ENCODE results near the gene IGFL2.

Gene IGFL2

GRCh38 chr19:46202426-46202825 lies 54.4 kb downstream of the IGFL2 start:
- Histone ChIP-seq H3K27me3 (ENCODE audit: insufficient read depth, low read length, poor library complexity) (no peaks in the 10 kb centered on the region), H3K9ac (ENCODE audit: low read depth, low read length) (no peak overlapping the region), H3K4me2 (ENCODE audit: insufficient read depth, low read length) (no peak overlapping the region), H3K9me3 (ENCODE audit: insufficient read depth, low read length, severe bottlenecking) (no peaks in the 10 kb centered on the region), H2AFZ (ENCODE audit: low read depth, low read length) (no peak overlapping the region), H3K79me2 (ENCODE audit: insufficient read depth, low read length) (no peaks in the 10 kb centered on the region), H3K36me3 (ENCODE audit: insufficient read depth, low read length) (no peaks in the 10 kb centered on the region), H4K20me1 (ENCODE audit: insufficient read depth, low read length) (0 out of 2 replicates have a peak, but pooled peaks cover 3% of the 10 kb centered on the region), H3K4me1 (ENCODE audit: insufficient read depth, low read length) (no peaks in the 10 kb centered on the region), H3K4me3 (ENCODE audit: low read depth in 1 of 2, low read length in 2 of 2) (no peak overlapping the region), H3K27ac (ENCODE audit: low read length) (no peak overlapping the region)
- TF ChIP-seq EZH2 (IDR thresholded peaks at IDR 0.05; ENCODE audit: borderline replicate concordance, low read depth, low read length, severe bottlenecking) = no peak
- TF ChIP-seq CTCF (IDR thresholded peaks at IDR 0.05; ENCODE audit: borderline replicate concordance, extremely low read depth, low read length, poor library complexity, severe bottlenecking) = no peak
- ATAC-seq (ENCODE audit: insufficient read depth, low read depth) (no peak), DNase-seq (no peak)

GRCh38 chr19:46202872-46203860 lies 55.1 kb downstream of the IGFL2 start:
- no peaks in the 10 kb centered on the region for H3K79me2 ChIP-seq (ENCODE audit: insufficient read depth, low read length)
- no peak for ATAC-seq (ENCODE audit: insufficient read depth, low read depth)
- no peak for DNase-seq
- no peak overlapping the region for H3K9ac ChIP-seq (ENCODE audit: low read depth, low read length)
- no peaks in the 10 kb centered on the region for H3K36me3 ChIP-seq (ENCODE audit: insufficient read depth, low read length)
- TF ChIP-seq CTCF (IDR thresholded peaks at IDR 0.05; ENCODE audit: borderline replicate concordance, extremely low read depth, low read length, poor library complexity, severe bottlenecking) (no peak), EZH2 (IDR thresholded peaks at IDR 0.05; ENCODE audit: borderline replicate concordance, low read depth, low read length, severe bottlenecking) (no peak)
- no peaks in the 10 kb centered on the region for H3K4me1 ChIP-seq (ENCODE audit: insufficient read depth, low read length)
- H3K27me3 ChIP-seq (ENCODE audit: insufficient read depth, low read length, poor library complexity) = no peaks in the 10 kb centered on the region
- H2AFZ ChIP-seq (ENCODE audit: low read depth, low read length) = no peak overlapping the region
- H4K20me1 ChIP-seq (ENCODE audit: insufficient read depth, low read length) = 0 out of 2 replicates have a peak, but pooled peaks cover 3% of the 10 kb centered on the region
- H3K9me3 ChIP-seq (ENCODE audit: insufficient read depth, low read length, severe bottlenecking) = no peaks in the 10 kb centered on the region
- H3K27ac ChIP-seq (ENCODE audit: low read length) = no peak overlapping the region
- no peak overlapping the region for H3K4me2 ChIP-seq (ENCODE audit: insufficient read depth, low read length)
- no peak overlapping the region for H3K4me3 ChIP-seq (ENCODE audit: low read depth in 1 of 2, low read length in 2 of 2)

- Histone ChIP-seq H3K4me3 (ENCODE audit: low read depth in 1 of 2, low read length in 2 of 2) (no peak overlapping the region), H3K4me1 (ENCODE audit: insufficient read depth, low read length) (no peaks in the 10 kb centered on the region), H3K4me2 (ENCODE audit: insufficient read depth, low read length) (no peak overlapping the region), H4K20me1 (ENCODE audit: insufficient read depth, low read length) (0 out of 2 replicates have a peak, but pooled peaks cover 3% of the 10 kb centered on the region), H3K9ac (ENCODE audit: low read depth, low read length) (no peak overlapping the region), H3K36me3 (ENCODE audit: insufficient read depth, low read length) (no peaks in the 10 kb centered on the region), H2AFZ (ENCODE audit: low read depth, low read length) (no peak overlapping the region), H3K79me2 (ENCODE audit: insufficient read depth, low read length) (no peaks in the 10 kb centered on the region), H3K9me3 (ENCODE audit: insufficient read depth, low read length, severe bottlenecking) (no peaks in the 10 kb centered on the region), H3K27me3 (ENCODE audit: insufficient read depth, low read length, poor library complexity) (peaks cover 4% of the 10 kb centered on the region), H3K27ac (ENCODE audit: low read length) (no peak overlapping the region)
- ATAC-seq (ENCODE audit: insufficient read depth, low read depth) (no peak), DNase-seq (no peak)
- TF ChIP-seq CTCF (IDR thresholded peaks at IDR 0.05; ENCODE audit: borderline replicate concordance, extremely low read depth, low read length, poor library complexity, severe bottlenecking) (no peak), EZH2 (IDR thresholded peaks at IDR 0.05; ENCODE audit: borderline replicate concordance, low read depth, low read length, severe bottlenecking) (no peak)
Observed at GRCh38 chr19:46204008-46204407, 56.0 kb downstream of the IGFL2 start.

All from DND-41 (cell line).